Adrenal gland (tissue), 12 donors: ENCODE data around the gene MUC6. TPM values are rescaled to one million over a fixed set of nuclear protein-coding genes. Genes with fewer than 3 reads are reported as not detected.

Experiments
- DNase-seq, 7 donors: peaks; one replicate each; pipeline ENCODE4 v3.0.0-alpha.2; 2019 to 2020
- H3K27ac ChIP-seq, 5 donors: fragments of 200-600 bp; sonication (generic) in 4 of 5; 1 replicate in 3 of 5; 2 replicates in 2 of 5; pipeline versions ENCODE4 v1.5.1 to v1.8.0; 2016 to 2020; ENCODE audit warnings: mild to moderate bottlenecking in 1 of 5
- H3K27me3 ChIP-seq: fragments of 200-600 bp; 2 replicates; pipeline ENCODE4 v1.8.0; 2021
- H3K36me3 ChIP-seq, 2 donors: fragments of 200-600 bp; replicated peaks in 1 of 2; 1 replicate in 1 of 2; 2 replicates in 1 of 2; pipeline versions ENCODE4 v1.5.1 to v1.8.0; 2018 to 2022
- H3K4me1 ChIP-seq, 2 donors: fragments of 200-600 bp; replicated peaks in 1 of 2; 1 replicate in 1 of 2; 2 replicates in 1 of 2; pipeline versions ENCODE4 v1.5.1 to v1.8.0; 2018 to 2021
- H3K4me3 ChIP-seq, 4 donors: fragments of 200-600 bp; sonication (generic) in 3 of 4; one replicate each; pipeline ENCODE4 v1.5.1; 2016 to 2018
- H3K9me3 ChIP-seq, 3 donors: fragments of 200-600 bp; sonication (generic) in 1 of 3; replicated peaks in 1 of 3; 1 replicate in 2 of 3; 2 replicates in 1 of 3; pipeline versions ENCODE4 v1.5.1 to v1.8.0; 2016 to 2021
- CTCF ChIP-seq, 6 experiments: fragments of 450-650 bp in 4 of 6; fragments of 200-600 bp in 2 of 6; sonication (generic) in 1 of 6; IDR thresholded peaks; 1 replicate in 5 of 6; 2 replicates in 1 of 6; pipeline versions ENCODE4 v1.5.1 to v1.8.0; 2016 to 2021; ENCODE audit warnings: antibody characterized with exemption in 6 of 6, mild to moderate bottlenecking in 2 of 6, moderate library complexity in 1 of 6
- POLR2A ChIP-seq, 2 donors: fragments of 450-650 bp; IDR thresholded peaks; one replicate each; pipeline ENCODE4 v1.6.1; 2017; ENCODE audit warnings: antibody characterized with exemption in 2 of 2, mild to moderate bottlenecking in 2 of 2, moderate library complexity in 1 of 2
- WGBS, 4 donors: extraction: QIAGEN DNeasy Blood & Tissue Kit in 2 of 4; methylation state at CpG; one replicate each; pipeline versions ENCODE4 v1.1.5 to v1.1.7; 2013 to 2017; 5-methylcytosine and 5-hydroxymethylcytosine counted together
- intact Hi-C, 2 donors: fragments of 100-400 bp; cut with DNase I; formaldehyde crosslinking; loops; one replicate each; pipeline versions ENCODE4 v1.14.1 to v1.15.0; 2022 to 2023
- polyA plus RNA-seq, 3 donors: library from polyadenylated mRNA; stranded (reverse); fragments of 200-250 nt in 2 of 3; fragments of 350-450 nt in 1 of 3; fragmentation: Illumina TruSeq in 1 of 3; extraction: RNeasy Lipid Tissue Mini Kit (QIAGEN cat#74804) in 1 of 3; gene quantifications; one replicate each; pipeline ENCODE4 v1.2.3, GENCODE V29; 2013 to 2014
- total RNA-seq, 9 donors: library from RNA; depleted of rRNA in 4 of 9; stranded (reverse); fragments of >200 nt in 4 of 9; fragments of 120-200 nt in 1 of 9; fragmentation: NEBNext Ultra II Directional in 1 of 9; extraction: Animal tissue kit (Norgen Biotek cat#: 25700) in 1 of 9; gene quantifications; one replicate each; pipeline versions ENCODE4 v1.1.0 to v1.2.4, GENCODE V29; 2013 to 2023
- donor health status: healthy with polysubstance abuse.
- donor health status: Bipolar disorder and iron deficiency.
- donor health status: DM: yes; HTN: yes; CAD: no.
- donor health status: DM: no; HTN: no; CAD: no.
- donor health status: DM: no; HTN: no; CAD: no.
- donor health status: DM: yes; HTN: yes; CAD: no.

The MUC6 gene
- total and polyA plus RNA-seq, 12 donors = under 0.01 to 0.72 (median 0.04) TPM; not detected in 7

GRCh38 chr11:1036931-1037330 is 413 bp upstream of the MUC6 start:
- no peak for DNase-seq
- Histone ChIP-seq H3K36me3 (no peaks in the 10 kb centered on the region), H3K9me3 (no peaks in the 10 kb centered on the region), H3K27ac (no peak overlapping the region), H3K27me3 (peaks cover 4% of the 10 kb centered on the region), H3K4me1 (peaks cover 0 to 4% of the 10 kb centered on the region in 2 donors), H3K4me3 (no peak overlapping the region)
- TF ChIP-seq POLR2A (IDR thresholded peaks at IDR 0.05) = no peak
- TF ChIP-seq CTCF (IDR thresholded peaks at IDR 0.05) = no peak
- WGBS, 4 donors = 64 to 72% (median 66%) methylated on average over 4 to 13 of the region's 13 CpGs; no CpG with 5 or more reads in 1 of the 4 donors
- intact Hi-C loops = no loop called here

- H3K27me3 ChIP-seq = no peaks in the 10 kb centered on the region
- no peak overlapping the region for H3K4me3 ChIP-seq
- no peak for DNase-seq
- intact Hi-C loops = no loop called here
- H3K9me3 ChIP-seq = no peaks in the 10 kb centered on the region
- no peak overlapping the region for H3K27ac ChIP-seq
- no peaks in the 10 kb centered on the region for H3K36me3 ChIP-seq
- TF ChIP-seq POLR2A (IDR thresholded peaks at IDR 0.05) (no peak), CTCF (IDR thresholded peaks at IDR 0.05) (no peak)
- peaks cover 0 to 4% of the 10 kb centered on the region in 2 donors for H3K4me1 ChIP-seq
- 71 to 83% (median 82%) methylated on average over 13 to 29 of the region's 29 CpGs for WGBS, 4 donors
Measured at GRCh38 chr11:1035577-1036283, 788 bp downstream of the MUC6 start.

- intact Hi-C loops = no loop called here
- H3K27me3 ChIP-seq = no peaks in the 10 kb centered on the region
- peaks cover 0 to 4% of the 10 kb centered on the region in 2 donors for H3K4me1 ChIP-seq
- no peak overlapping the region for H3K27ac ChIP-seq
- H3K4me3 ChIP-seq = no peak overlapping the region
- no peaks in the 10 kb centered on the region for H3K9me3 ChIP-seq
- no peak for TF ChIP-seq POLR2A (IDR thresholded peaks at IDR 0.05)
- no peak for TF ChIP-seq CTCF (IDR thresholded peaks at IDR 0.05)
- no peaks in the 10 kb centered on the region for H3K36me3 ChIP-seq
- DNase-seq = no peak
- WGBS, 4 donors = 68 to 81% (median 80%) methylated on average over 13 to 39 of the region's 39 CpGs
Measured at GRCh38 chr11:1034456-1035295, 1.8 kb downstream of the MUC6 start.

- H3K27ac ChIP-seq = no peak overlapping the region
- intact Hi-C loops = no loop called here
- H3K27me3 ChIP-seq = no peaks in the 10 kb centered on the region
- no peak overlapping the region for H3K4me3 ChIP-seq
- 47 to 71% (median 62%) methylated on average over 2 to 8 of the region's 8 CpGs for WGBS, 4 donors
- TF ChIP-seq CTCF (IDR thresholded peaks at IDR 0.05) (no peak), POLR2A (IDR thresholded peaks at IDR 0.05) (no peak)
- no peaks in the 10 kb centered on the region for H3K9me3 ChIP-seq
- DNase-seq = no peak
- H3K36me3 ChIP-seq = no peaks in the 10 kb centered on the region
- H3K4me1 ChIP-seq = peaks cover 0 to 4% of the 10 kb centered on the region in 2 donors
Measured at GRCh38 chr11:1034001-1034400, 2.5 kb downstream of the MUC6 start.
